ENCODE measurements around the gene TTC16.
"Not testable (repeated sequence)": the region's sequence is repeated elsewhere in the genome, so short reads cannot be mapped to it uniquely, and the experiment has no call there.

TTC16 gene

DNA sequence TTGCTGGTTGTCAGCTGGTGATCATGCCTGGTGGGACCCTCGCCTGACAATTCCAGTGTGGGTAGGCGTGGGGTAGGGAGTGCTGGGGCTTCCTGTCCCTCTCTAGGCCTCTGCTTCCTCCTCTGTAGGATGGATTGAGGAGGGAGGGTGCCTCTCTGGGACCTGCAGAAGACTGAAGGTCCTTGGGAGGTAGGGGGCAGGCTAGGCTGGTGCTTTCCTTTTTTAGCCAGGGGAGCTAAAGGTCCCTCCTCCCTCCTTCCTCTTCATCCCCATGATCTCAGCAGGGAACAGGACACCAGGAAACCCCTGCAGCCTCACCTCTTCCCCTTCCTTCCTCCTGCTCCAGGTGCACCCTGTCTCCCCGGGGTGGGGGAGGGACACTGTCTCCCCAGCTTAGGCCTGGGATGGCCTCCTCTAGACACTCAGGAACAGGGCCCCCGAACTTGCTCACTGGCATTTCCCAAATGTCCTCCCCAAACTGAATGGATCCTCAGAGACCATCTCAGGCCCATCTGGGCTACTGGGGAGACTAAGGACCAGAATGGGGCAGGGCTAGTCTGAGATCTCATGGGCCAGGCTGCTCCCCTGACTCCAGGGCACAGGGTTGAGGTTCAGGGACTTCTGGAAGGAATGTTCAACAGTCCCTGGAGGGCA, 54.2 kb downstream of the TTC16 start:
- DNase-seq = no peak

DNA sequence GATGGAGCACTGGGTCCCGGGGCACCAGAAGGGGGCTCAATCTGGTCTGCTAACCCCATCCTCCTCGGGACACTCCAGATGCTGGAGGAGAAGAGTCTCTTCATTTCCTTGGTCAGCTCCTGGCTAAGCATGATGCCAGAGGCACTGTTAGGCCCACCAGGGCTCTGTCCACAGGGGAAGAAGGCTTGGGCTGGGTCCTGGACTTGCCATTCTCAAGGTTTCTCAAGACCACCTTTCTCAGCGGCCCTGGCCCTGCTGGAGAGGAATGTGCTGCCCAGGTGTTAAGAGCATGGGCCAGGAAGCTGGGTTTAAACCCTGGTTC, 54.7 kb downstream of the TTC16 start:
- DNase-seq = no peak

DNA sequence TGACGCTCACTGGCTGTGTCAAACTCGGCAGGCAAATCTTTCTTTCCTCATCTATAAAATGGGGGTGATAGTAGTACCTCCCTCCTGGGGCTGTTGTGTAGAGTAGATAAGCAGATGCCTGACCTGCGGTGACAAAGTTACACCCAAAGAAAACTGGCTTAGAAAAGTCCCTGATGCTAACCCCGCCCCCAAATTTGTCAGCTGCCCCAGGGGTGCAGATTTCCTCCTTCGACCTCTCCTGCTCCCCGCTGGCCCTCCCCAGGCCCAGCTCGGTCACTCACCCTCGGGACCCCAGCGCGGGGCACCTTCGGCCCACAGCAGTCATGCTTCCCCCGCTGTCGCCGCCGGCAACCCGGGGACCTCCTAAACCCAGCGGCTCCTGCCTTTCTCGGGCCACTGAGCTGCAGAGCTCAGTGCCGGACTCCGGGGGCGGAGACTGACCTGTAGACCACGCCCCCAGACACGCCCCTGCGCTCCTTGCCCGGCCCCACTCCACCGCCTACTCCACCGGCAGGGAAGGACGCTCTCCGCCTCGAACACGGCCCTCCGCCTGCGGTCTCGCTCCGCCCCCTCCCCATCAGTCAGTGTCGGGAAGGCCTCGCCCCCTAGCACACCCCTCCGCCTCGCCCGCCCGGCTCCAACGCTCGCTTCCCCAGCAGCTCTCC, 55.2 kb downstream of the TTC16 start:
- DNase-seq = peak; percentile 93

DNA sequence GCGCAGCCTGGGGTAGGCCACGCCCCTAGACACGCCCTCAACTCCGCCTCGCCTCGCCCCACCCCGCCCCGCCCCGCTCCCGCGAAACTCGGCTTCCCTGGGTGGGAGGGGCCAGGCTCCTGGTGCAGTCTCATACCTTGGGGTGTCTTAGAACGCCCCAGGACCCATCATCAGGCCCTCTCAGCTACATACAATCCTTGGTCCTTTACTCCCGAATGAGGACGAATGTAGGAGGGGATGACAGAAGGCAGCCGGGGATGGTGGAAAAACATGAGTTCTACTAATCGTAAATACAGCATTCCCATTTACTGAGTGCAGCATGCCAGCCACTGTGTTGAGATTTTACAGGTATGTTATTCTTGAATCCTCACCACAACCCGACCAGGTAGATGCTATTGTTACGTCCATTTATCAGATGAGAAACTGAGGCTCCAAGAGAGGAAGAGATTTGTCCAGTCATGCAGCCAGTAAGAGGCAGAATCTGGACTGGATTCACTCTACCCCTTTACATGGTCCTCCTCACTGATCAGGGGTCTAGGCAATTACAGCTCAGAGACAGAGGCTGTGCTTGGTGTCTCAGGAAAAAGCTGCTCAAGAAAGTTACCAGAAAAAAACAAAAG, 55.8 kb downstream of the TTC16 start:
- no peak for DNase-seq

DNA sequence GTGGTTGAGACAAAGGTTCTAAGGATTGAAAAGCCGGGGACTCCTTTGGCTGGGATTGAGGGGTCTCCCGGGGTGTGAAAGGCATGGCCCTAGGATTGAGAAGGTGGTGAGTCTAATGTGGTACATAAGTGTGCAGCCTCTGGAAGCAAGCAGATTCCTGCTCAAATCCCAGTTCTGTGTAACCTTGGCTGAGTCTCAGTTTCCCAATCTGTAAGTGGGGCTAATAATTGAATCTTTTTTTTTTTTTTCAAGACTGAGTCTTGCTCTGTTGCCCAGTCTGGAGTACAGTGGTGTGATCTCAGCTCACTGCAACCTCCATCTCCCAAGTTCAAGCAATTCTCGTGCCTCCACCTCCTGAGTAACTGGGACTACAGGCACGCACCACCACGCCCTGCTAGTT, 56.7 kb downstream of the TTC16 start:
- no peak for DNase-seq

DNA sequence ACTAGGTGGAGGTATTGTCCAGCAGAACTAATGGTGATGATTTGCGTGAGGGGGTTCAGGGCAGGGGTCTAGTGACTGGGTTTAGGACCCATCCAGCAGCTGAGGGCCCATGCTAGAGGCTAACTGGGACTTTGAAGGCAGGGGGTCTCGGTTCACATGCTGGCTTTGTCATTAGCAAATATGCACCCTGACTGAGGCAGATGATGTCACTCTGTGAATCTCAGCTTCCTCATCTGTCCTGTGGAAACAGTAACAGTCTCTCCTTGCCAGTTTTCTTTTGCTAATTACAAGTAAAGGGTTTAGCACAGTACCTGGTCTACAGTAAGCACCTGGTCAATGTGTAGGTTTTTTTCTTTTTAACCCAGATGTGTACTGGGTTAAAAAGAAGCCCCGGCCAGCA, 57.4 kb downstream of the TTC16 start:
- no peak for DNase-seq

DNA sequence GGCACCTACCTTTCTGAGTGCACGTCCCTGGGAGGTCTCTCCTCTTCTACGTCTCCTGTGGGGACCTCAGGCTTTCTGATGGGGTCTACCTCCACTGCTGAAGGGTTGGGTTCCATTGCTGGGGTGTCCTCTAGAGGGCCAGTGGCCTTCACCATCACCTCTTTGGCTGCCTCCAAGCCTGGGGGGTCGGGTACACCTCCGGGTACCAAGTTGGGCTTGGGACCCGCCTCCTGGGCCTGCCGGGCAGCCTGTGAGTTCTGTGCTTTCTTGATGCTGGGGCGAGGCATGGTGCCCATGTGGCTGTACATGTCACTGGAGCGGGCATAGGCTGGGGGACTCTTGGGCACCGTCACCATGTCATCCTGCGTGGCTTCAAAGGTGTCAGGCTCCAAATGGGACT, 58.1 kb downstream of the TTC16 start:
- no peak for DNase-seq

DNA sequence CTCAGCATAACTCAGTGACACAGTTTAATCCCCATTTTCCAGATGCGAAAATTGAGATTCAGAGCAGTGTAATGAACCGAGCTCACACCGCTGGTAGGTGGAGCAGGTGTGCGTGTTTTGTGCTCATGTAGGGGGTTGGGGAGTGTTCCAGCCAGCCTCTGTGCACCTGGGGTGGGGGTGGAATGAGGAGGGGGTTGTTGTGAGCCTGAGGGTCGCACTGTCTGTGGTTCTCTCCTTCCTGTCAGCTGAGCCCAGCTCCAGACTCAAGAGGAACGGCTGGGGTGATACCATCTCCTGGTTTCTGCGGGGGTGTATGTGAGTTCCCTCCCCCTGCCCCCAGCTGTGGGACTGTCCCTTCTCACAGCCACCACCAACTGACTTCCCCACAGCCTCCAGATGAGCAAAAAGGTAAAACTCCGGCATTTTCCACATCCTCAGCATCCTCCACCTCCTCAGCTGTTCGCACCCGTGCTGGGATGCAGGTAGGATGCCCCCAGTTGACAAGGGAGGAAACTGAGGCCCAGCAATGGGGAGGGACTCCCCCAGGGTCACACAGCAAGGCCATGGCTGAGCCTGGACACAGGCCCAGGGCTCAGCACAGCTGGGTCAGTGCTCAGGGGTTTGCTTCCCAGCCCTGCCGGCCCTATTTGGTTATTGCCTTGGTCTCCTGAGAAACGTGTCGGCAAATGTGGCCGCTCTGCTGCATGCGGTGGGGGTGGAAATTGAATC, 60.5 kb downstream of the TTC16 start:
- DNase-seq = no peak

DNA sequence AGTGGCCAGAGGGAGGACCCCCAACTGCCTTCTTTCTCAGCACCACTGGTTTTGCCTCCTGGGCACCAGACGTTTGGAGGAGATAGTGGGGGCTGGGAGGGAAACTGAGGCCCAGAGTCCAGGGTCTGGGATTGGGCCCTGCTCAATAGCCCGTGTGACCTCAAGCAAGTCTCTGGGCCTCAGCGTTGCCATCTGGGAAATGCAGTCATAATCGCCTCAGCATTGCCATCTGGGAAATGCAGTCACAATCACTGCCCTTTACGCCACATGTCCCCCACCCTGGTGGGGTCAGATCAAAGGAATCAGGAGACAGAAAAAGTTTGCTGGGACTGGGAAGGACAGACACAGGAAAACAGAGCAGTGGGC, 61.0 kb downstream of the TTC16 start:
- no peak for DNase-seq

DNA sequence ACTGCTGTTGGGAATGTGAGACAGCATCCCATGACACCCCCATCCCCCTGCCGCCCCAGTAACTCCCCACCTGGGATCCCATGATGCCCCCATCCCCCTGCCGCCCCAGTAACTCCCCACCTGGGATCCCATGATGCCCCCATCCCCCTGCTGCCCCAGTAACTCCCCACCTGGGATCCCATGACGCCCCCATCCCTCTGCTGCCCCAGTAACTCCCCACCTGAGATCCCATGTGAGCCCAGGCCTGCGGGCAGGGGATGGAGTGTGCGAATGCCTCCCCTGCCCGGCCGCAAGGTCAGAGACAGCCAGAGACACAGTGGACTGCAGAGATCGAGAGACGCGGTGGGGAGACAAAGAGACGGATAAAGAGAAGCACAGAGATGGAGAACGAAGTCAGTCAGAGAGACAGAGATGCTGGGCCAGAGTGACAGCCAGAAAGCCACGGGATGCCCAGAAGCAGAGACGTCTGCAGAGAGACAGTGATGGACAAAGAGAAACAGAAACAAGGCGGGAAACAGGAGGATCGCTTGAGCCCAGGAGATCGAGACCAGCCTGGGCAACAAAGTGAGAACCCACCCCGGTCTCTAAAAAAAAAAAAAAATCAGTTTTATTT, 61.6 kb downstream of the TTC16 start:
- no peak for DNase-seq

DNA sequence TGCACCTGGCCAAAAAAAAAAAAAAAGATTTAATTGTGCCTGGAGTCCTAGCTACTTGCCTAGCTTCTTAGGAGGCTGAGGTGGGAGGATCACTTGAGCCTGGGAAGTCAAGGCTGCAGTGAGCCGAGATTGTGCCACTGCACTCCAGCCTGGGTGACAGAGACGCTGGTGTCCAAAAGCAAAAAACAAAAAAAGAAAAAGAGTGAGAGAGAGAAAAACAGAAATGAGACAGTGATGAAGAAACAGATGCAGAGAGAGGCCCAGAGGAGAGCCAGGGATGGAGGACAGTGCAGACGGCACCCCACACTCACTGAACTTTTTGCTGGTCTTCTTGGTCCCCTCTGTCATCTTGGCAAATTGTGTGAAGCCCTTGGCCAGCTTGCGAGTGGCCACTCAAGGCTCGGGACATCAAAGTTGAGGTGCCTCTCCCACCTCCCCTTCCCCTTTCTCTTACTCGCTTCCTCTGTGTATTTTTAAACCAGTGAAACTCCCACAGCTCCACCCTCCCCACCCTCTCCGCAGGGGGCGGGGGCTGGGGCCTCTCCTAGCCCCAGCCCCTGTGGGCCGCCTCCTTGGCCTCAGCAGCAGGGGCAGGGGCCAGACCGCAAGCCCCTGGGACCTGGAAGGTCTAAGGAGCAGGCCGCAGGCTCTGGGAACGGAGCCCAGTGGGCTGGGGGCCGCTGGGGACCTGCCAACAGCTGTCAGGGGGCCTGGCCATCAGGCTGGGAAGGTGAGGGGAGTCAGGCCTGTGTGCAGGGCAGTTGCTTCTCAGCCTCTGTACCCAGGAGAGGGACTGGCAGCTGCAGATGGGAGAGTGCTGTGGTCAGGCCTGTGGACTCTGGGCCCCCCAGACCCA, 62.6 kb downstream of the TTC16 start, which contains the start of gene SH2D3C:
Gene SH2D3C, minus strand, starts transcription at position 387 of the 856 bp plus-strand sequence. Its CDS starts 39 bp downstream, at position 348.
- DNase-seq = no peak

DNA sequence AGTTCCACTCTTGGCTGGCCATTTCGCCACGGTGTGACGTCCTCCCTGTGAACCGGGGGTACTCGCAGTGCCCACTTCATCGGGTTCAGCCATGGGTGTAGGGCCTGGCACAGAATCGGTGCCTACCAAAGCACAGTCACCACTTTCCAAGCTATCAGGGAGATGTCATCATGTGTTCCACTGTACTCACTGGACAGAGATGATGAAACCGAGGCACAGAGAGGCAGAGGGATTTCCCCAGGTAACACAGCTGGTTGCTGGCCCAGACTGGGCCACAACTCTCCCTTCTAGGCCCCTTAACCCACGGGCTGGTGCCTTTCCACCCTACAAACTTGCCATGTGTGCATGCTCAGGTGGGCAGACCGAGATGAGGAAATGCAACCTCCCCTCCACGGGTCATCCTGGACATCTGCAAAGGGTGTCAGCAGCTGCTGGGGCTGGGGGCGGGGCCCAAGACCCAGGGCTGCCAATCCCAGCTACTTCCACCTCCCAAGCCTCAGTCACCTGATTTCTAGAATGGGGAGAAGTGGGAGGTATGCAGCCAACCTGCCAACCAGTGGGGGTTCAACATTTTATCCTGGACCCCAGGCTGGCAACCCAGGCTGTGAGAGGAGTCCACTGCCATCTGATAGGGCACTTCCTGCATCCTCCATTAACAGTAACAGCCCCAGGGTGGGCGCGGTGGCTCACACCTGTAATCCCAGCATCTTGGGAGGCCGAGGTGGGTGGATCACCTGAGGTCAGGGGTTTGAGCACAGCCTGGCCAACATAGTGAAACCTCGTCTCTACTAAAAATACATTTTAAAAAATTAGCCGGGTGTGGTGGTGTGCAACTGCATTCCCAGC, 63.5 kb downstream of the TTC16 start:
- DNase-seq = no peak

DNA sequence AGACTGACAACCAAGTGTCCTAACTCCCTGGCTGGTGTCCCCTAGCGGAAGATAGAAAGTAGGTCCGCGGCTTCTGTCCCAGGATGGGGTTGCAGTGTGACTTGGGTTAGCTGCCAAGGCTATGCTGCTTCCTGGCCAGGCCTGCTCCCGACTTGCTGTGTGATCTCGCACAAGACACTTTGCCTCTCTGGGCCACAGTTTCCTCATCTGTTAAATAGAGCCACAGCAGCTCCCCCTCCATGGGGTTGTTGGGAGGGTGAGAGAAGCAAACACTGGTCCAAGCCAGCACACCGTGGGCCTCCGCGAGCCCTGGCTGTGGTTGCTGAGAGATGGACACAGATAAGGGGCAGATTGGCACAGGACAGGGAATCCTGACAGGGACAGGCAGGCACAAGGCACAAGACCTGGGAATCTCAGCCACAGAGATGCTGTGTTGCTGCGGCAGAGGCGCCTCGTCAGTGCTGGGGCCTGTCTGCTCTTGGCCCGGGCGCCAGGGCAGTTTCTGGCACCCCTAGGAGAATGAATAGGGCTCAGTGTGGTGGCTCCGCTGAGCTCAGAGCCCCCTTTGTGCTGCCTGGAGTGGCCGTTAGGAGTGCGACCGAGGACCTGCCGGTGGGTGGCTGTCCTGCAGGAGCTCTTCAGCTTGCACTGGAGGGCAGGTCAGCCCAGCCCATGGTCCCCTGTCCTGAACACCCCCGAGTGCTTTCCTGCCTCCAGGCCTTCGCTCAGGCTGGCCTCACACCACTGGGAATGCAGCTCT, 64.4 kb downstream of the TTC16 start:
- DNase-seq = no peak

DNA sequence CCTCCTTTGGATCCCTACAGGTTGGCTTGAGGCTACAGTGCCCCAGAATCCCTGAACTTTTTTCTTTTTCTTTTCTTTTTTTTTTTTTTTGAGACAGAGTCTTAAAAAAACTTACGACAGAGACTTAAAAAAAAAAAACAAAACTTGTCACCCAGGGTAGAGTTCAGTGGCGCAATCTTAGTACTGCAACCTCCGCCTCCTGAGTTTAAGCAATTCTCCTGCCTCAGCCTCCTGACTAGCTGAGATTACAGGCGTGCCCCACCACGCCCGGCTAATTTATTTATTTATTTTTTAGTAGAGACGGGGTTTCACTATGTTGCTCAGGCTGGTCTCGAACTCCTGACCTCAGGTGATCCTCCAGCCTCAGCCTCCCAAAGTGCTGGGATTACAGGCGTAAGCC, 65.0 kb downstream of the TTC16 start:
- DNase-seq = not testable (repeated sequence)

All from NCI-H1105 treated with DMSO at 0.1 percent for 48 hours (cell line).